Skeletal muscle tissue (tissue), 4 donors: ENCODE measurements around the gene TRABD2B. TPM values are rescaled to one million over a fixed set of nuclear protein-coding genes. Genes with fewer than 3 reads are reported as not detected.

Experiments used
- H3K27ac ChIP-seq: one replicate; pipeline ENCODE4 v1.7.0; 2013; ENCODE audit warnings: mild to moderate bottlenecking, low read depth, low read length, inconsistent platforms
- H3K27me3 ChIP-seq, 3 donors: one replicate each; pipeline ENCODE4 v1.7.0; 2013; ENCODE audit warnings: low read length in 3 of 3; ENCODE audit not compliant: control insufficient read depth in 3 of 3, insufficient read depth in 3 of 3
- H3K36me3 ChIP-seq, 3 donors: one replicate each; pipeline ENCODE4 v1.7.0; 2013; ENCODE audit warnings: low read length in 3 of 3; ENCODE audit not compliant: control insufficient read depth in 3 of 3, insufficient read depth in 3 of 3
- H3K4me1 ChIP-seq, 3 donors: one replicate each; pipeline ENCODE4 v1.7.0; 2013; ENCODE audit warnings: low read length in 3 of 3, mild to moderate bottlenecking in 3 of 3; ENCODE audit not compliant: control insufficient read depth in 3 of 3, insufficient read depth in 3 of 3
- H3K4me3 ChIP-seq, 3 donors: one replicate each; pipeline ENCODE4 v1.7.0; 2013; ENCODE audit warnings: low read length in 3 of 3
- H3K9ac ChIP-seq, 3 donors: one replicate each; pipeline ENCODE4 v1.7.0; 2013; ENCODE audit warnings: low read length in 3 of 3, mild to moderate bottlenecking in 3 of 3, moderate library complexity in 2 of 3, low read depth in 1 of 3
- H3K9me3 ChIP-seq, 3 donors: one replicate each; pipeline ENCODE4 v1.7.0; 2013; ENCODE audit warnings: low read length in 3 of 3; ENCODE audit not compliant: control insufficient read depth in 3 of 3
- total RNA-seq: library from RNA; depleted of rRNA; stranded (reverse); fragments of >200 nt; gene quantifications from one replicate; pipeline ENCODE4 v1.2.3, GENCODE V29; 2014
- donor health status: Osteomylitis.

The TRABD2B gene
- total RNA-seq, 1 donor from 2014 or later, result 0.52 TPM

GRCh38 chr1:47763591-47764171 is 233.5 kb downstream of the TRABD2B start:
- Histone ChIP-seq H3K9me3 (no peaks in the 10 kb centered on the region), H3K4me3 (no peak overlapping the region), H3K36me3 (no peaks in the 10 kb centered on the region), H3K27me3 (peaks cover 0 to 10% (median 3%) of the 10 kb centered on the region in 3 donors), H3K4me1 (peaks cover 0 to 16% (median 5%) of the 10 kb centered on the region in 3 donors), H3K27ac (no peak overlapping the region), H3K9ac (no peak overlapping the region)

DNA sequence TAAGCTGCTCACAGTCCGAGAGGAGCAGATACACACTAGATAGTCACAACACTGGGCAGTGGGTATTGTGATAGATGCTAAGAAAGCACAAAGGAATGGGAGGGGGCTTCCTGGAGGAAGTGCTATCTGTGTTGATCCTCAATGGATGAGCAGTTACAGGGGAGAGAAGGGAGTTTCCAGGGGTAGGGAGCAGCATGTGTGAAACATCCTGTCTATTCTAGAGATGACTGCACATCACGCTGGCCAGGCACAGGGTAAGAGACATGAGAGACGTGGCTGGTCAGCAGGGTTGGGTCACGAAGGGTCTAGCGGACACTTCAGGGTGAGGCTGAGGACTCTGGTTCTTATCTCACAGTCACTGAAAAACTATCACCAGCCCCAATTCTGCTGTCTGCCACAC is 235.2 kb downstream of the TRABD2B start:
- Histone ChIP-seq H3K9me3 (no peaks in the 10 kb centered on the region), H3K4me1 (peaks cover 0 to 7% (median 0%) of the 10 kb centered on the region in 3 donors), H3K27me3 (peaks cover 3 to 16% (median 6%) of the 10 kb centered on the region in 3 donors), H3K27ac (no peak overlapping the region), H3K4me3 (no peak overlapping the region), H3K9ac (no peak overlapping the region), H3K36me3 (no peaks in the 10 kb centered on the region)

DNA sequence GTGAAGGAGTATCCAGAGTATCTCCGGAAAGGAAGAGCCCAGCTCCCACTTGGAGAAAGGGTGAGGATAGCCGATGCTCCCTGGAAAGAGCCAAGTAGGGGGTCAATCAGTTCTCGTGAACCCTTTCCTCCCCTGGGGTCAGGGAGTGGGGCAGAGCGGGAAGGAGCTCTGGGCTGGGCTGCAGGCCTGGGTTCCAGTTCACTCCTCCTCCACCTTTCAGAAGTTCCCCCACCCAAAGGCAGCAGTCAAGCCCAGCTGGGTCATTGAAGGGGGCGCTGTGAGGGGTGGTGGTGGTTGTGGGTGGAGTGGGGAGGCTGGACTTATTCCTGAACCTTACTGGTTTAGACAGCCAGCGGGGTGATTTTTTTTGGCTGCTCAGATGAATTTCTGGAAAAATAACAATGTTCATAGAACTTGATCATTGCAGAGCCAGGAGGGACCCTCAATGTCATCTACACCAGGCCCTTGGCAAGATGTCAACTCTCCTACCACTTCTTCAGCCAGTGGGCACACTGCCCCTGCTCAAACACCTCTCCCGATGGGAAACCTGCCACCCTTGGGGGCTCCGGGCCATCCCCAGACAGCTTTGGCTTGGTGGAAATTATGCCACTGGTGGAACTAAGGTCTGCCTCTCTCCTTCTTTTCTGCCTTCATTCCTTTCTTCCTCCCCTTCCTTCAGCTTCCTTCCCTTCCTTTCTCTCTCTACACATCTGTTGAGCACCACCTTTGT is 235.8 kb downstream of the TRABD2B start:
- Histone ChIP-seq H3K36me3 (no peaks in the 10 kb centered on the region), H3K27me3 (peaks cover 3 to 16% (median 6%) of the 10 kb centered on the region in 3 donors), H3K4me1 (peaks cover 0 to 5% (median 0%) of the 10 kb centered on the region in 3 donors), H3K9ac (no peak overlapping the region), H3K9me3 (no peaks in the 10 kb centered on the region), H3K27ac (no peak overlapping the region), H3K4me3 (no peak overlapping the region)

GRCh38 chr1:47759936-47760629 is 237.1 kb downstream of the TRABD2B start:
- Histone ChIP-seq H3K9ac (no peak overlapping the region), H3K4me3 (no peak overlapping the region), H3K4me1 (peaks cover 0 to 5% (median 0%) of the 10 kb centered on the region in 3 donors), H3K27ac (no peak overlapping the region), H3K27me3 (peaks cover 3 to 20% (median 6%) of the 10 kb centered on the region in 3 donors), H3K36me3 (no peaks in the 10 kb centered on the region), H3K9me3 (no peaks in the 10 kb centered on the region)

- Histone ChIP-seq H3K4me3 (no peak overlapping the region), H3K9ac (no peak overlapping the region), H3K36me3 (no peaks in the 10 kb centered on the region), H3K4me1 (peaks cover 0 to 5% (median 0%) of the 10 kb centered on the region in 3 donors), H3K9me3 (no peaks in the 10 kb centered on the region), H3K27me3 (peaks cover 3 to 20% (median 6%) of the 10 kb centered on the region in 3 donors), H3K27ac (no peak overlapping the region)
Measured at GRCh38 chr1:47759251-47759935, 237.8 kb downstream of the TRABD2B start.

DNA sequence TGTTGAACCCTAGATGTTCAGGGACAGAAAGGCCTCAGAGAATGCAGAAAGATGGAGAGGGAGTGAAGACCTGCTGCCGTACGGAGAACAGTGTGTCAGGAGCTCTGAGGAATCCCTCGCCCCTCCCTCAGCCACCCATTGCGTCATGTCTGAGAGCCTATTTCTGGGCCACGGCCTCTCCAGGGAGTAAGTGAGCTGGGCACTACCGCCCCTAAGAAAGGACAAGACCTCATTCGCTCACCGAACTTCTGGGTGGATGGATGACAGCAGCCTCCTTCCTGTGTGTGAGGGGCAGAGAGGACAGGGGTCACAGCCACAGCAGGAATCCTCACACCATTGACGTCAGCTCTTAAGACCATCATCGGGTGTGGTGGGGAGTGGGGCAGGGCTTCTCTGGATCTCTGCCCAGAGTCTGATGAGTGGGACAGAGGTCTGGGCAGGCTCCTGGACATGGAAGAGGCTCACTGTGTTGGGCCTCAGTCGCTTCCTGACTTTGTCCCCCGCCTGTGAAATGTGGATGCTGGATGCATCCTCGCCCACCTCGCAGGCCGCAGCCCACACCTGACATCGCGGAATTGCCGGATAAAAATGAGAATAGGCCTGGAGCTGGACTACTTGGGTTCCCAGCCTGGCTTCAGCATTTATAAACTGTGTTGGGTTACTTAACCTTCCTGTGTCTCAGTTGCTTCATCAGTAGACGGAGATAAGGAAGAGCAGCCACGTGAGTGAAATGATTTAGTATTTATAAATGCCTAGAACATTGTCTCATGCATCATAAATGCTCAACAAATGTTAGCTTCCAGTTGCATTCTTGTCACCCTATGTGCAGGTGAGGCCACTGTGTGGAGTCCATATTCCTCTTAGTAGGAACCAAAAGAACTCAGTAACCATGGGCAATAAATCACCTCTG is 238.6 kb downstream of the TRABD2B start:
- Histone ChIP-seq H3K4me1 (peaks cover 0 to 3% (median 0%) of the 10 kb centered on the region in 3 donors), H3K9me3 (no peaks in the 10 kb centered on the region), H3K4me3 (no peak overlapping the region), H3K27ac (no peak overlapping the region), H3K9ac (no peak overlapping the region), H3K36me3 (no peaks in the 10 kb centered on the region), H3K27me3 (peaks cover 3 to 20% (median 6%) of the 10 kb centered on the region in 3 donors)

GRCh38 chr1:47757226-47757975 is 239.8 kb downstream of the TRABD2B start:
- Histone ChIP-seq H3K9ac (no peak overlapping the region), H3K4me1 (peaks cover 0 to 2% (median 0%) of the 10 kb centered on the region in 3 donors), H3K36me3 (no peaks in the 10 kb centered on the region), H3K9me3 (no peaks in the 10 kb centered on the region), H3K27ac (no peak overlapping the region), H3K27me3 (peaks cover 3 to 20% (median 6%) of the 10 kb centered on the region in 3 donors), H3K4me3 (no peak overlapping the region)

GRCh38 chr1:47756411-47756810 is 240.8 kb downstream of the TRABD2B start:
- H3K27ac ChIP-seq, result no peak overlapping the region
- no peak overlapping the region for H3K4me3 ChIP-seq
- H3K9me3 ChIP-seq, result no peaks in the 10 kb centered on the region
- H3K4me1 ChIP-seq, result peaks cover 0 to 6% (median 2%) of the 10 kb centered on the region in 3 donors
- H3K27me3 ChIP-seq, result peaks cover 0 to 20% (median 6%) of the 10 kb centered on the region in 3 donors
- H3K9ac ChIP-seq, result no peak overlapping the region
- no peaks in the 10 kb centered on the region for H3K36me3 ChIP-seq
